Neural progenitor cell (in vitro differentiated cells): Measurements from ENCODE around the gene ABHD12. TPM values are rescaled to one million over a fixed set of nuclear protein-coding genes. Genes with fewer than 3 reads are reported as not detected.

Source experiments
- DNase-seq: peaks from one replicate; pipeline ENCODE4 v3.0.0-alpha.2; 2016; ENCODE audit warnings: low spot score
- H2AFZ ChIP-seq: fragments of 200-600 bp; sonication (generic); replicated peaks from 2 replicates; pipeline ENCODE4 v1.6.1; 2016; ENCODE audit warnings: antibody characterized with exemption
- H3F3A ChIP-seq: fragments of 200-600 bp; sonication (generic); 2 replicates; pipeline ENCODE4 v1.6.1; 2016; ENCODE audit warnings: antibody characterized with exemption, low read depth
- H3K27ac ChIP-seq: fragments of 200-600 bp; sonication (generic); 2 replicates; pipeline ENCODE4 v1.5.1; 2016; ENCODE audit warnings: mild to moderate bottlenecking
- H3K27me3 ChIP-seq: fragments of 200-600 bp; sonication (generic); 2 replicates; pipeline ENCODE4 v1.6.1; 2016; ENCODE audit warnings: mild to moderate bottlenecking, moderate library complexity
- H3K36me3 ChIP-seq: fragments of 200-600 bp; sonication (generic); 2 replicates; pipeline ENCODE4 v1.5.1; 2016
- H3K4me1 ChIP-seq: fragments of 200-600 bp; sonication (generic); 2 replicates; pipeline ENCODE4 v1.6.1; 2016; ENCODE audit warnings: mixed run types
- H3K4me2 ChIP-seq: fragments of 200-600 bp; sonication (generic); 2 replicates; pipeline ENCODE4 v1.6.1; 2016
- H3K4me3 ChIP-seq: fragments of 200-600 bp; sonication (generic); 2 replicates; pipeline ENCODE4 v1.5.1; 2016
- H3K79me2 ChIP-seq: fragments of 200-600 bp; sonication (generic); 2 replicates; pipeline ENCODE4 v1.6.1; 2016; ENCODE audit warnings: low read depth
- H3K9ac ChIP-seq: fragments of 200-600 bp; sonication (generic); 2 replicates; pipeline ENCODE4 v1.6.1; 2016
- H3K9me3 ChIP-seq: fragments of 200-600 bp; sonication (generic); 2 replicates; pipeline ENCODE4 v1.5.1; 2016; ENCODE audit warnings: low read depth
- H4K20me1 ChIP-seq: fragments of 200-600 bp; sonication (generic); 2 replicates; pipeline ENCODE4 v1.6.1; 2016; ENCODE audit warnings: low read depth
- H3K27ac Mint-ChIP-seq: 3 replicates; pipeline ENCODE4 v1.8.0; 2021; ENCODE audit warnings: mixed read lengths
- H3K27me3 Mint-ChIP-seq: 2 replicates; pipeline ENCODE4 v1.8.0; 2022; ENCODE audit warnings: low read depth, mild to moderate bottlenecking, inconsistent platforms, moderate library complexity, mixed read lengths; ENCODE audit not compliant: insufficient read depth
- H3K36me3 Mint-ChIP-seq: 3 replicates; pipeline ENCODE4 v1.8.0; 2021; ENCODE audit warnings: mixed read lengths
- H3K4me1 Mint-ChIP-seq: 3 replicates; pipeline ENCODE4 v1.8.0; 2021; ENCODE audit warnings: mixed read lengths
- H3K4me3 Mint-ChIP-seq: 3 replicates; pipeline ENCODE4 v1.8.0; 2021; ENCODE audit warnings: mild to moderate bottlenecking, moderate library complexity, mixed read lengths
- H3K9me3 Mint-ChIP-seq: 3 replicates; pipeline ENCODE4 v1.8.0; 2020; ENCODE audit warnings: mixed read lengths
- CTCF ChIP-seq: fragments of 200-600 bp; sonication (generic); IDR thresholded peaks from 2 replicates; pipeline ENCODE4 v1.5.1; 2017; ENCODE audit warnings: antibody characterized with exemption, mild to moderate bottlenecking
- EZH2 ChIP-seq: fragments of 200-600 bp; sonication (generic); IDR thresholded peaks from 2 replicates; pipeline ENCODE4 v1.6.1; 2017; ENCODE audit warnings: antibody characterized with exemption, mild to moderate bottlenecking, moderate library complexity
- EZH2phosphoT487 ChIP-seq: fragments of 200-600 bp; sonication (generic); IDR thresholded peaks from 2 replicates; pipeline ENCODE4 v1.6.1; 2017; ENCODE audit warnings: antibody characterized with exemption
- total RNA-seq: library from RNA; depleted of rRNA; stranded (reverse); fragments of >200 nt; gene quantifications from 2 replicates; pipeline ENCODE4 v1.2.3, GENCODE V29; 2015; ENCODE audit warnings: low replicate concordance

ABHD12 gene
- total RNA-seq, 1 donor from 2014 or later = 20.8 TPM

DNA sequence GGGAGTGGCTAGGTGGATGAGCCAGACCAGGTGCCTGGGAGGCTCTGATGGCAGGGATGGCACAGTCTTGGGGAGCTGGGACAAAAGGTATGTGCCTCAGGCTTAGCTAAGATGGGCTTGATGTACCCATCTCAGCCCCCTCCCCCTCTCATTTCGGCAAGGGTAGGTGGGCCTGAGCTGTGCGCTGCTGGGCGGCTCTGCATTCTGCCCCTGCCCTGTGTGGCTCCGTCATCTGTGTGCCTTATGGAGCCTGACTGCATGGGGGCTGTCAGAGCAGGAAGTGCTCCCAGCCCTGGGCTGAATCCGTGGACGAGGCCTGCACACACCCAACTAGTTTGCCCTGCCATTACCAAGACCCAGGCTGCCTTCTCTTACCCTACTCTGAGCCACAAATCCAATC lies 88.0 kb downstream of the ABHD12 start:
- Histone ChIP-seq H3K27ac (no peak overlapping the region), H3K4me1 (no peaks in the 10 kb centered on the region), H3K79me2 (no peaks in the 10 kb centered on the region), H3K36me3 (no peaks in the 10 kb centered on the region), H3F3A (no peaks in the 10 kb centered on the region), H3K9me3 (no peaks in the 10 kb centered on the region), H3K4me2 (no peak overlapping the region), H2AFZ (no peak overlapping the region), H4K20me1 (no peaks in the 10 kb centered on the region), H3K9ac (no peak overlapping the region), H3K4me3 (no peak overlapping the region), H3K27me3 (no peaks in the 10 kb centered on the region)
- no peak for DNase-seq
- Mint-ChIP-seq H3K4me3 (no peak overlapping the region), H3K27me3 (peaks cover 2% of the 10 kb centered on the region), H3K36me3 (peaks cover 8% of the 10 kb centered on the region), H3K9me3 (no peaks in the 10 kb centered on the region), H3K27ac (no peak overlapping the region), H3K4me1 (no peaks in the 10 kb centered on the region)
- TF ChIP-seq CTCF = no peak
- no peak for TF ChIP-seq EZH2

DNA sequence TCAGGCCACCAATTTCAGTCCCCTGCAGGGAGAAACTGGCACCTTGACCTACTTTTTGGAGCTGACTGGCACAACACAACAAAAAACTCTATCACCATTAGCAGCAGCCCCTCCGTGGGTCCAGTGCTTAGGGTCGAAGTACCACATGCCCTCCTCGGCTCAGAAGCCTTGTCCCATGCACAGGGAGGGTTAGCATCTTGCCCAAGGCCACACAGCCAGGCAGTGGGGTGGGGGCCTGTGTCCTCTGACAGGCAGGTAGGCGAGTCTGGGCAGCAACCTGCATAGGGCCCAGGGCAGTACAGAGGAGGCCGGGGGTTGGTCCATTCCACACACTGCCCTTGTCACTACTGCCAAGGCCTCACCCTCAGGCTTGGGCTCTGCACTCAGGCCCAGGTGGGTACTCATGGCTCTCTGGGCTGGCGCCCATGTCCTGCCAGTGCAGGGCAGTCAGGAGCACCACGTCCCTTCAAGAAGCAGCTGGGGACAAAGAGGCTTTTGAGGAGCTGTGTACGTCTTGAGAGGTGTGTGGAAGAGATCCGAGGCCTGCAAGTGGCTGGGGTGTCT lies 89.2 kb downstream of the ABHD12 start:
- no peak overlapping the region for H3K27ac Mint-ChIP-seq
- H3K9ac ChIP-seq = no peak overlapping the region
- H3K79me2 ChIP-seq = no peaks in the 10 kb centered on the region
- peaks cover 5% of the 10 kb centered on the region for H3K36me3 Mint-ChIP-seq
- H3K4me1 Mint-ChIP-seq = no peaks in the 10 kb centered on the region
- H3F3A ChIP-seq = no peaks in the 10 kb centered on the region
- H2AFZ ChIP-seq = no peak overlapping the region
- no peak for DNase-seq
- no peak overlapping the region for H3K27ac ChIP-seq
- no peaks in the 10 kb centered on the region for H3K9me3 ChIP-seq
- H3K4me2 ChIP-seq = no peak overlapping the region
- H3K9me3 Mint-ChIP-seq = no peaks in the 10 kb centered on the region
- H3K36me3 ChIP-seq = no peaks in the 10 kb centered on the region
- H3K4me1 ChIP-seq = no peaks in the 10 kb centered on the region
- H4K20me1 ChIP-seq = no peaks in the 10 kb centered on the region
- H3K4me3 Mint-ChIP-seq = no peak overlapping the region
- no peaks in the 10 kb centered on the region for H3K27me3 ChIP-seq
- TF ChIP-seq CTCF (no peak), EZH2 (no peak), EZH2phosphoT487 (no peak)
- no peak overlapping the region for H3K4me3 ChIP-seq
- no peaks in the 10 kb centered on the region for H3K27me3 Mint-ChIP-seq

DNA sequence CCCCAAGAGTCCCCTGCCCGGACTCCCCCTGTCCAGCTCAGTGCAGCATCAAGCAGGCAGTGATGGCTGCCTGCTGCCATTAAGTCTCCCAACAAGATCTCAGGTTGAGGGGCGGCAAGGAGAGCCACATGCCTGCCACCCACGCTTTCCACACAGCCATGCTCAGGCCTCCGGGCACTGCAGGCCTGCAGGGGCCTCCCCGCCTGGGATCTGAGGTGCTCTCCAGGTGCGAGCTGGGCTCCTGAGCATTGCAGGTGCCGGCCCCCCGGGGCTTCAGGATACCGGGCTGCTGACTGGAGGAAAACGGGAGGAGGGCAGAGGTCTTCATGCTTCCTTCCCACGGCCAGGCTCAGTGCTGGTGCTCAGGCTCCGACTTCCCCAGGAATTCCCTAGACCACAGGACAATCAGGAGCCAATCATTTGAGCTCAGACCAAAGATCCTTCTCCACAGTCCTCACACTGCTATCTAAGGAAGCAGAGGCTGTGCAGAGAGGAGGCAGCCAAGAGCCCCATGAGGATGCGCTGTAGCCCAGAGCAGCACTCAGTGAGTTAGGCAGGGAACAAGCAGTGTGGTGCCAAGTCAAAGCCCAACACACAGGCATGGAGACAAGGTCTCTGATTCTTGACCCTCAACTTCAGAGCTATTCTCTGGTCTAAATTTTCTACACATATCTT lies 90.0 kb downstream of the ABHD12 start:
- no peak overlapping the region for H3K27ac Mint-ChIP-seq
- Histone ChIP-seq H3K9me3 (no peaks in the 10 kb centered on the region), H3K27me3 (no peaks in the 10 kb centered on the region), H3K4me1 (no peaks in the 10 kb centered on the region), H3K9ac (no peak overlapping the region), H3K27ac (no peak overlapping the region), H3K36me3 (no peaks in the 10 kb centered on the region), H3F3A (no peaks in the 10 kb centered on the region), H3K4me3 (no peak overlapping the region), H4K20me1 (peaks cover 3% of the 10 kb centered on the region), H3K79me2 (no peaks in the 10 kb centered on the region), H3K4me2 (no peak overlapping the region), H2AFZ (no peak overlapping the region)
- H3K9me3 Mint-ChIP-seq = no peaks in the 10 kb centered on the region
- DNase-seq = peak; percentile 12
- no peaks in the 10 kb centered on the region for H3K4me1 Mint-ChIP-seq
- no peaks in the 10 kb centered on the region for H3K27me3 Mint-ChIP-seq
- TF ChIP-seq CTCF (no peak), EZH2phosphoT487 (no peak), EZH2 (no peak)
- H3K36me3 Mint-ChIP-seq = peaks cover 5% of the 10 kb centered on the region
- no peak overlapping the region for H3K4me3 Mint-ChIP-seq
